ENCODE data around the gene DMTF1.

DNA sequence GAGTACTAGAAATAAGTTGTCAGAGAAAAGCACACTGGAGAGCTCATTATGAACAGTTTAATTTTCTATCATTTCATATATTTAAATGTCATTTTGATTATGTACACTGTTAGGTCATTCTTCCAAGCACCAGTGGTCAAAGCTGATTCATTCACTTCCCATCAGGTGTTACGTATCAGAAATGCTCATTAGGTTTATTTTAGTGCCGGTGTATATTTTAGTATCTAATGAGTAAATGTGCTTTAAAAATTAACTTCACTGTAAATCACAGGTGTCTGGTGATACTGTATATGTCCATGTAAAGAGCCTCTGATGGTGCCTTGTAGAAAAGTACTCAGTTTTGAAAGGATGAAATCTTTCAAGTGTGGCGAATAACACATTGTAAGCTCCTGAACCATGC lies 3.5 kb downstream of the DMTF1 start:
- no peak for TF ChIP-seq CTCF (IDR thresholded peaks at IDR 0.05)
- TF ChIP-seq POLR2A (IDR thresholded peaks at IDR 0.05) = no peak
- no peak for TF ChIP-seq POLR2AphosphoS5 (IDR thresholded peaks at IDR 0.05)
